ENCODE results near the gene WFIKKN2. TPM values are rescaled to one million over a fixed set of nuclear protein-coding genes. Genes with fewer than 3 reads are reported as not detected.
A peak's percentile ranks its signal among the peaks of the same experiment; 100 is the strongest.

Gene WFIKKN2
- total RNA-seq, 1 donor from 2014 or later, result 0.60 TPM

GRCh38 chr17:50815400-50815799 is 20.0 kb upstream of the WFIKKN2 start:
- H3K9me3 Mint-ChIP-seq, result peaks cover 8% of the 10 kb centered on the region
- TF ChIP-seq CTCF (IDR thresholded peaks at IDR 0.05; ENCODE audit: unreplicated experiment), result no peak
- no peaks in the 10 kb centered on the region for H3K36me3 Mint-ChIP-seq
- no peak for DNase-seq (ENCODE audit: low spot score in 2 of 2, unreplicated experiment in 2 of 2)
- H3K4me1 Mint-ChIP-seq, result peaks cover 7% of the 10 kb centered on the region
- H3K4me3 Mint-ChIP-seq, result no peak overlapping the region
- H3K27me3 Mint-ChIP-seq (ENCODE audit: low read depth), result no peaks in the 10 kb centered on the region
- no peak overlapping the region for H3K27ac Mint-ChIP-seq

GRCh38 chr17:50816271-50816670 is 19.1 kb upstream of the WFIKKN2 start:
- TF ChIP-seq CTCF (IDR thresholded peaks at IDR 0.05; ENCODE audit: unreplicated experiment), result no peak
- H3K27ac Mint-ChIP-seq, result no peak overlapping the region

DNA sequence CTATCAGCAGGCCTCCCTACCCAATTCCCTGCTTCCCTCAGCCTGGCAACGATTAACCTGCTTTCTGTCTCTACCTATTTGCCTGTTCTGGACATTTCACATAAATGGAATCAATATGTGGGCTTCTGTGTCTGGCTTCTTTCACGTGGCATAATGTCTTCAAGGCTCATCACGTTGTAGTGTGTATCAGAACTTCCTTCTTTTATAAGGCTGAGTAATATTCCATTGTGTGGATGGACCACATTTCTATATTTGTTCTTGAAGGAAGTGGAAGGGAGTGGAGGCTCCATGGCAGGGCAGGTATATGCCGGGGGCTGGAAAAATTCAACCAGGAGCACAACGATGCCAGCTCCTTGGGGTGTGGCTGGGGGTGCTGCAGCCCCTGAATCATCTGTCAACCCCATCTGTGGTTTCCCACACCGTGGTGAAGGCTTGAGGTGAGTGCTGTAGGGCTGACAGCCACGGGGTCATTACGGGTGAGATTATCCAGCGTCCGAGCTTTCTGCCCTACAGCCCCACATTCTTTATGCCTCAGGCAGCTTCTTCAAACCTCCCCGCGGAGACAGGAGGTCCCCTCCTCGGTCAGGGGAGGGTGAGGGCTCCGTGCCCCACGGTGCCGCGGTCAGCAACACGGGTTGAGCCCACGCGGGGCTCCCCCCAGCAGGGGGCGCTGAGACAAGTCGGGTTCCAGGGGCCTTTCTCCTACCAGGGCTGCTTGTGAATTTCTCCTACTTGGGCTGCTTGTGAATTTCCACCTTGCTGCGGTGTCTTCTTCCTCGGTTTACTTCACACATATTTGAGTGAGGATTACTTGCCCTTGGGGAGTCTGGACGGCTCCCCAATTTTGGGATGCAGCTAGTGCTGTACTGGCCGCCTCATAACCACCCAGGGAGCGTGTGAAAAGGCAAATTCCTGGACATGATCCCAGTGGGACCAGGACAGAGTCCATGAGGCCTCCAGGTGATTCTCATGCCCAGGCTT is 18.3 kb upstream of the WFIKKN2 start:
- Mint-ChIP-seq H3K9me3 (peaks cover 8% of the 10 kb centered on the region), H3K4me1 (peaks cover 7% of the 10 kb centered on the region), H3K27me3 (ENCODE audit: low read depth) (no peaks in the 10 kb centered on the region), H3K36me3 (no peaks in the 10 kb centered on the region), H3K4me3 (no peak overlapping the region), H3K27ac (no peak overlapping the region)
- DNase-seq (ENCODE audit: low spot score in 2 of 2, unreplicated experiment in 2 of 2), result peak in 1 of 2 experiments; percentile 62
- TF ChIP-seq CTCF (IDR thresholded peaks at IDR 0.05; ENCODE audit: unreplicated experiment), result peak; percentile 71

More at GRCh38 chr17:50816271-50816670, 19.1 kb upstream of the WFIKKN2 start:
- no peak for DNase-seq (ENCODE audit: low spot score in 2 of 2, unreplicated experiment in 2 of 2)
- H3K36me3 Mint-ChIP-seq, result no peaks in the 10 kb centered on the region
- no peak overlapping the region for H3K4me3 Mint-ChIP-seq
- peaks cover 8% of the 10 kb centered on the region for H3K9me3 Mint-ChIP-seq
- no peaks in the 10 kb centered on the region for H3K27me3 Mint-ChIP-seq (ENCODE audit: low read depth)
- peaks cover 7% of the 10 kb centered on the region for H3K4me1 Mint-ChIP-seq

DNA sequence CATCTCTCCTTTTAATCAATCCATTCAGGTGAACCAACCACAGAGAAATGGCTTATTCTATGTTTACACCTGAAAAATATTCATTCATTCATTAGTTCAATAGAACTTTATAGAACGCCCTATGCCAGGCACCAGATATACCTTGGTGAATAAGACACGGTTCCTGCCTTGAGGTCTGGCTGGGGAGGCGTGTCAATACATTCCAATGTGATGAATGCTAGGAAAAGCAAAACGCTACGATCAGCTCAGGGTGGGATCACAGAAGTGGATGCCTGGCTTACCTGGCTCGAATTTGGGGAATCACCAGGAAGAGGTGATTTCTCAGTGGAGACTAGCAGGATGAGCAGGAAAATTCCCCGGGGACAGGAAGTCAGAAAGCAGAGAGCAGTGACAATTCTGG is 17.5 kb upstream of the WFIKKN2 start:
- no peak for DNase-seq (ENCODE audit: low spot score in 2 of 2, unreplicated experiment in 2 of 2)
- peaks cover 12% of the 10 kb centered on the region for H3K9me3 Mint-ChIP-seq
- H3K27me3 Mint-ChIP-seq (ENCODE audit: low read depth), result no peaks in the 10 kb centered on the region
- no peak overlapping the region for H3K4me3 Mint-ChIP-seq
- H3K27ac Mint-ChIP-seq, result no peak overlapping the region
- no peak for TF ChIP-seq CTCF (IDR thresholded peaks at IDR 0.05; ENCODE audit: unreplicated experiment)
- H3K36me3 Mint-ChIP-seq, result no peaks in the 10 kb centered on the region
- peaks cover 7% of the 10 kb centered on the region for H3K4me1 Mint-ChIP-seq

GRCh38 chr17:50818261-50818660 is 17.1 kb upstream of the WFIKKN2 start:
- Mint-ChIP-seq H3K4me1 (peaks cover 7% of the 10 kb centered on the region), H3K27ac (no peak overlapping the region), H3K4me3 (no peak overlapping the region), H3K9me3 (peaks cover 17% of the 10 kb centered on the region), H3K36me3 (no peaks in the 10 kb centered on the region), H3K27me3 (ENCODE audit: low read depth) (no peaks in the 10 kb centered on the region)
- no peak for TF ChIP-seq CTCF (IDR thresholded peaks at IDR 0.05; ENCODE audit: unreplicated experiment)
- no peak for DNase-seq (ENCODE audit: low spot score in 2 of 2, unreplicated experiment in 2 of 2)
